K562 (cell line): Measurements from ENCODE around the gene ACBD5. TPM values are rescaled to one million over a fixed set of nuclear protein-coding genes. Genes with fewer than 3 reads are reported as not detected.
A peak's percentile ranks its signal among the peaks of the same experiment; 100 is the strongest.

Source experiments
- GTF2E2 ChIP-seq: fragments of 200-800 bp; sonication (Bioruptor generic); IDR thresholded peaks from 2 replicates; pipeline ENCODE4 v1.6.1; 2016; ENCODE audit warnings: missing genetic modification characterization, missing compliant biosample characterization
- HINFP ChIP-seq: fragments of 450-650 bp; conservative IDR thresholded peaks from 2 replicates; pipeline ENCODE4 v1.6.1; 2016; ENCODE audit warnings: missing genetic modification characterization, low read depth, mild to moderate bottlenecking, control low read depth, missing compliant biosample characterization
- MIER1 ChIP-seq: fragments of 450-650 bp; IDR thresholded peaks from 2 replicates; pipeline ENCODE4 v1.6.1; 2016; ENCODE audit warnings: antibody characterized with exemption, mild to moderate bottlenecking, low read depth
- MTA1 ChIP-seq: fragments of 450-650 bp; IDR thresholded peaks from 2 replicates; pipeline ENCODE4 v1.6.1; 2017; ENCODE audit warnings: borderline replicate concordance
- PML ChIP-seq: IDR thresholded peaks from 2 replicates; pipeline ENCODE4 v1.6.1; 2012; ENCODE audit warnings: low read length, inconsistent platforms
- POLR2H ChIP-seq: IDR thresholded peaks from 2 replicates; pipeline ENCODE4 v1.6.1; 2016; ENCODE audit warnings: missing genetic modification characterization, low read depth, mild to moderate bottlenecking, control low read depth, missing compliant biosample characterization, moderate library complexity
- U2AF1 ChIP-seq: fragments of 200-400 bp; formaldehyde crosslinking; optimal IDR thresholded peaks from 2 replicates; pipeline ENCODE3; 2017; ENCODE audit warnings: mild to moderate bottlenecking, low read depth, low read length, moderate library complexity
- ZKSCAN1 ChIP-seq: fragments of 150-350 bp; IDR thresholded peaks from 2 replicates; pipeline ENCODE4 v1.6.1; 2016; ENCODE audit warnings: low read depth, low read length
- ZNF197 ChIP-seq: fragments of 200-800 bp; sonication (Bioruptor generic); IDR thresholded peaks from 2 replicates; pipeline ENCODE4 v1.6.1; 2016; ENCODE audit warnings: low read depth, missing genetic modification characterization, missing compliant biosample characterization
- polyA plus RNA-seq, 8 experiments: library from polyadenylated mRNA; depleted of rRNA in 4 of 8; stranded (reverse) in 5 of 8; unstranded in 3 of 8; fragments of >200 nt; fragmentation: Nextera tagmentation in 2 of 8; fragmentation: Illumina TruSeq in 1 of 8; extraction: Ambion mirVana in 2 of 8; extraction: Trizol in 1 of 8; gene quantifications; 2 replicates each; pipeline versions ENCODE4 v1.2.1 to v1.2.3, GENCODE V29; 2011 to 2014; ENCODE audit warnings: inconsistent platforms in 1 of 8, missing spikeins in 1 of 8
- total RNA-seq, 7 experiments: library from RNA; depleted of rRNA in 6 of 7; stranded (reverse); fragments of >200 nt in 6 of 7; fragmentation: Illumina TruSeq in 2 of 7; extraction: Trizol in 2 of 7; gene quantifications; 2 replicates each; pipeline versions ENCODE4 v1.2.1 to v1.2.3, GENCODE V29; 2011 to 2021; ENCODE audit warnings: low replicate concordance in 1 of 7
- TF ChIP-seq, protein P1 (sequence below): sonication (generic); formaldehyde crosslinking; IDR thresholded peaks from 2 replicates; pipeline ENCODE4 v1.8.0; 2023; ENCODE audit warnings: mild to moderate bottlenecking, missing genetic modification reagents
- TF ChIP-seq, protein P2 (sequence below): sonication (generic); formaldehyde crosslinking; IDR thresholded peaks from 2 replicates; pipeline ENCODE4 v1.8.1; 2022; ENCODE audit warnings: missing genetic modification reagents
- TF ChIP-seq, protein P3 (sequence below): sonication (generic); formaldehyde crosslinking; IDR thresholded peaks from 2 replicates; pipeline ENCODE4 v1.8.0; 2022; ENCODE audit warnings: mild to moderate bottlenecking, missing genetic modification reagents, borderline replicate concordance
- TF ChIP-seq, protein P4 (sequence below): sonication (generic); formaldehyde crosslinking; IDR thresholded peaks from 2 replicates; pipeline ENCODE4 v1.8.0; 2022; ENCODE audit warnings: mild to moderate bottlenecking, missing genetic modification reagents

ACBD5 gene
- total and polyA plus RNA-seq, 9 of the 15 experiments (the other 6 are each of a cell fraction or from before 2014, with no cell fraction given), result 1.5 to 10.3 (median 7.8) TPM

DNA sequence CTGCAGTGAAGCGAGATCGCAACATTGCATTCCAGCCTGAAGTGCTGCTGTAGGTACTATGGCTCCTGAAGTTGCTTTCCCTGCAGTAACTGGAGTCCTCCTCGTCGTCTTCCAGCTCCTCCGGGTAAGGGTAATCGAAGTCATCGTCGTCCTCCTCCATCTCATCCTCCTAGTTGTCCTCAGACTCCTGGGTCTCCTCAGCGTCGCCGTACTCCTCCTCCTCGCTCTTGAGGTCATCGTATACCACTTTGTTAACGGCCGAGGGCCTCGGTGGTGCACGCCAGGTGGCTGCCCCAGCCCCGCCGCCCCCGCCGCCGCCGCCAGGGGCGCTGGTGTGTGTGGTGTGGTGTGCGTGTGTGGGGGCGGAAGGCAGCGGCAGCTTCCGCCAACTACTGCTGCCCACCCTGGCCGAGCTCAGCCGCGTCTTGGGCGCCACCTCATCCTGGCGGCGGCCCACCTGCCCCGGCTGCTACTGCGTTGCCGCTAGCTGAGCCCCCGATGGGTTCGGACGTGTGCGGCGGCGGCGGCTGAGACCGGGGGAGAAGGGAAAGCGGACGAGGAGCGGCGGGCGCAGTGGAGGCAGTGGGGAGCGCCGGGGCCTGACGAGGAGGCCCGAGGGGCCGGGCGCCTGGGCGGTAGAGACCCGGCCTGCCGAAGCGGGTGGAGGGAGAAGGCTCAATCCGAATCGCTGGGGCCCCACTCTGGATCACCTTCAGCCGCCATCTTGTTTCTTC, 11.8 kb upstream of the ACBD5 start (continued):
- TF ChIP-seq, protein P1, sequence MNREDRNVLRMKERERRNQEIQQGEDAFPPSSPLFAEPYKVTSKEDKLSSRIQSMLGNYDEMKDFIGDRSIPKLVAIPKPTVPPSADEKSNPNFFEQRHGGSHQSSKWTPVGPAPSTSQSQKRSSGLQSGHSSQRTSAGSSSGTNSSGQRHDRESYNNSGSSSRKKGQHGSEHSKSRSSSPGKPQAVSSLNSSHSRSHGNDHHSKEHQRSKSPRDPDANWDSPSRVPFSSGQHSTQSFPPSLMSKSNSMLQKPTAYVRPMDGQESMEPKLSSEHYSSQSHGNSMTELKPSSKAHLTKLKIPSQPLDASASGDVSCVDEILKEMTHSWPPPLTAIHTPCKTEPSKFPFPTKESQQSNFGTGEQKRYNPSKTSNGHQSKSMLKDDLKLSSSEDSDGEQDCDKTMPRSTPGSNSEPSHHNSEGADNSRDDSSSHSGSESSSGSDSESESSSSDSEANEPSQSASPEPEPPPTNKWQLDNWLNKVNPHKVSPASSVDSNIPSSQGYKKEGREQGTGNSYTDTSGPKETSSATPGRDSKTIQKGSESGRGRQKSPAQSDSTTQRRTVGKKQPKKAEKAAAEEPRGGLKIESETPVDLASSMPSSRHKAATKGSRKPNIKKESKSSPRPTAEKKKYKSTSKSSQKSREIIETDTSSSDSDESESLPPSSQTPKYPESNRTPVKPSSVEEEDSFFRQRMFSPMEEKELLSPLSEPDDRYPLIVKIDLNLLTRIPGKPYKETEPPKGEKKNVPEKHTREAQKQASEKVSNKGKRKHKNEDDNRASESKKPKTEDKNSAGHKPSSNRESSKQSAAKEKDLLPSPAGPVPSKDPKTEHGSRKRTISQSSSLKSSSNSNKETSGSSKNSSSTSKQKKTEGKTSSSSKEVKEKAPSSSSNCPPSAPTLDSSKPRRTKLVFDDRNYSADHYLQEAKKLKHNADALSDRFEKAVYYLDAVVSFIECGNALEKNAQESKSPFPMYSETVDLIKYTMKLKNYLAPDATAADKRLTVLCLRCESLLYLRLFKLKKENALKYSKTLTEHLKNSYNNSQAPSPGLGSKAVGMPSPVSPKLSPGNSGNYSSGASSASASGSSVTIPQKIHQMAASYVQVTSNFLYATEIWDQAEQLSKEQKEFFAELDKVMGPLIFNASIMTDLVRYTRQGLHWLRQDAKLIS, result peak; percentile 60; the same call in 1 of the 2 replicates
- TF ChIP-seq, protein P2, sequence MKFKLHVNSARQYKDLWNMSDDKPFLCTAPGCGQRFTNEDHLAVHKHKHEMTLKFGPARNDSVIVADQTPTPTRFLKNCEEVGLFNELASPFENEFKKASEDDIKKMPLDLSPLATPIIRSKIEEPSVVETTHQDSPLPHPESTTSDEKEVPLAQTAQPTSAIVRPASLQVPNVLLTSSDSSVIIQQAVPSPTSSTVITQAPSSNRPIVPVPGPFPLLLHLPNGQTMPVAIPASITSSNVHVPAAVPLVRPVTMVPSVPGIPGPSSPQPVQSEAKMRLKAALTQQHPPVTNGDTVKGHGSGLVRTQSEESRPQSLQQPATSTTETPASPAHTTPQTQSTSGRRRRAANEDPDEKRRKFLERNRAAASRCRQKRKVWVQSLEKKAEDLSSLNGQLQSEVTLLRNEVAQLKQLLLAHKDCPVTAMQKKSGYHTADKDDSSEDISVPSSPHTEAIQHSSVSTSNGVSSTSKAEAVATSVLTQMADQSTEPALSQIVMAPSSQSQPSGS (CRISPR knock-in tag), result no peak
- no peak for TF ChIP-seq ZNF197 (CRISPR knock-in tag)
- TF ChIP-seq POLR2H (tag), result peak; percentile 29; the same call in 1 of the 2 replicates
- TF ChIP-seq HINFP (tag), result no peak
- peak; percentile 30 for TF ChIP-seq U2AF1
- TF ChIP-seq ZKSCAN1, result no peak
- peak; percentile 40; the same call in 1 of the 2 replicates for TF ChIP-seq PML
- TF ChIP-seq MTA1, result no peak
- no peak for TF ChIP-seq GTF2E2
- TF ChIP-seq MIER1, result no peak
- TF ChIP-seq, protein P3, sequence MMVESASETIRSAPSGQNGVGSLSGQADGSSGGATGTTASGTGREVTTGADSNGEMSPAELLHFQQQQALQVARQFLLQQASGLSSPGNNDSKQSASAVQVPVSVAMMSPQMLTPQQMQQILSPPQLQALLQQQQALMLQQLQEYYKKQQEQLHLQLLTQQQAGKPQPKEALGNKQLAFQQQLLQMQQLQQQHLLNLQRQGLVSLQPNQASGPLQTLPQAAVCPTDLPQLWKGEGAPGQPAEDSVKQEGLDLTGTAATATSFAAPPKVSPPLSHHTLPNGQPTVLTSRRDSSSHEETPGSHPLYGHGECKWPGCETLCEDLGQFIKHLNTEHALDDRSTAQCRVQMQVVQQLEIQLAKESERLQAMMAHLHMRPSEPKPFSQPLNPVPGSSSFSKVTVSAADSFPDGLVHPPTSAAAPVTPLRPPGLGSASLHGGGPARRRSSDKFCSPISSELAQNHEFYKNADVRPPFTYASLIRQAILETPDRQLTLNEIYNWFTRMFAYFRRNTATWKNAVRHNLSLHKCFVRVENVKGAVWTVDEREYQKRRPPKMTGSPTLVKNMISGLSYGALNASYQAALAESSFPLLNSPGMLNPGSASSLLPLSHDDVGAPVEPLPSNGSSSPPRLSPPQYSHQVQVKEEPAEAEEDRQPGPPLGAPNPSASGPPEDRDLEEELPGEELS, result no peak
- TF ChIP-seq, protein P4, sequence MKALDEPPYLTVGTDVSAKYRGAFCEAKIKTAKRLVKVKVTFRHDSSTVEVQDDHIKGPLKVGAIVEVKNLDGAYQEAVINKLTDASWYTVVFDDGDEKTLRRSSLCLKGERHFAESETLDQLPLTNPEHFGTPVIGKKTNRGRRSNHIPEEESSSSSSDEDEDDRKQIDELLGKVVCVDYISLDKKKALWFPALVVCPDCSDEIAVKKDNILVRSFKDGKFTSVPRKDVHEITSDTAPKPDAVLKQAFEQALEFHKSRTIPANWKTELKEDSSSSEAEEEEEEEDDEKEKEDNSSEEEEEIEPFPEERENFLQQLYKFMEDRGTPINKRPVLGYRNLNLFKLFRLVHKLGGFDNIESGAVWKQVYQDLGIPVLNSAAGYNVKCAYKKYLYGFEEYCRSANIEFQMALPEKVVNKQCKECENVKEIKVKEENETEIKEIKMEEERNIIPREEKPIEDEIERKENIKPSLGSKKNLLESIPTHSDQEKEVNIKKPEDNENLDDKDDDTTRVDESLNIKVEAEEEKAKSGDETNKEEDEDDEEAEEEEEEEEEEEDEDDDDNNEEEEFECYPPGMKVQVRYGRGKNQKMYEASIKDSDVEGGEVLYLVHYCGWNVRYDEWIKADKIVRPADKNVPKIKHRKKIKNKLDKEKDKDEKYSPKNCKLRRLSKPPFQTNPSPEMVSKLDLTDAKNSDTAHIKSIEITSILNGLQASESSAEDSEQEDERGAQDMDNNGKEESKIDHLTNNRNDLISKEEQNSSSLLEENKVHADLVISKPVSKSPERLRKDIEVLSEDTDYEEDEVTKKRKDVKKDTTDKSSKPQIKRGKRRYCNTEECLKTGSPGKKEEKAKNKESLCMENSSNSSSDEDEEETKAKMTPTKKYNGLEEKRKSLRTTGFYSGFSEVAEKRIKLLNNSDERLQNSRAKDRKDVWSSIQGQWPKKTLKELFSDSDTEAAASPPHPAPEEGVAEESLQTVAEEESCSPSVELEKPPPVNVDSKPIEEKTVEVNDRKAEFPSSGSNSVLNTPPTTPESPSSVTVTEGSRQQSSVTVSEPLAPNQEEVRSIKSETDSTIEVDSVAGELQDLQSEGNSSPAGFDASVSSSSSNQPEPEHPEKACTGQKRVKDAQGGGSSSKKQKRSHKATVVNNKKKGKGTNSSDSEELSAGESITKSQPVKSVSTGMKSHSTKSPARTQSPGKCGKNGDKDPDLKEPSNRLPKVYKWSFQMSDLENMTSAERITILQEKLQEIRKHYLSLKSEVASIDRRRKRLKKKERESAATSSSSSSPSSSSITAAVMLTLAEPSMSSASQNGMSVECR, result no peak; the same call in 1 of the 2 replicates
